DND-41 (cell line): Measurements from ENCODE around the gene MCF2L2.

Experiments
- CTCF ChIP-seq: IDR thresholded peaks from 2 replicates; pipeline ENCODE4 v1.5.1; 2012; ENCODE audit warnings: borderline replicate concordance, low read length, moderate library complexity, mild to moderate bottlenecking; ENCODE audit not compliant: poor library complexity, severe bottlenecking; ENCODE audit errors: extremely low read depth
- EZH2 ChIP-seq: IDR thresholded peaks from 3 replicates; pipeline ENCODE4 v1.6.1; 2012; ENCODE audit warnings: borderline replicate concordance, low read depth, mild to moderate bottlenecking, moderate library complexity, low read length, inconsistent platforms; ENCODE audit not compliant: severe bottlenecking

DNA sequence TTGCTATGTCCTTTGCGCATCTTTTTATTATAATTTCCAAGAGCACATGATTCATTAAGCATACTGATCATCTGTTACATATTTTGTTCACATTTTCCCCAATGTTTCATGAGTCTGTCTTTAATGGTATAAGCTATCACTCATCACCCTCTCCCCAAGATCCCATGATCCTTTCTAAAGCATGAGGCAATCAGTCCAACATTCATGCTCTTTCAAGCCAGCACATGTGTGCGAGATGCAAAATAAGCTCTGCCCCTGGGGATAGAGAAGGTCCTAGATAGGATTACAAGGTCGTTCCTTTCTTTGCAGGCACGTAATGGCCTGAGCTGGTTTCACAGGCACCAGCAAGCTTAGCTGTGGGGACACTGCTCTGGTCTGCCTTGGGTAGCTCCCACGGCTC is 207.6 kb downstream of the MCF2L2 start:
- no peak for TF ChIP-seq CTCF
- no peak for TF ChIP-seq EZH2
